T-cell (primary cell): ENCODE data around the gene ABITRAM. TPM values are rescaled to one million over a fixed set of nuclear protein-coding genes. Genes with fewer than 3 reads are reported as not detected.
"Not testable (repeated sequence)": the region's sequence is repeated elsewhere in the genome, so short reads cannot be mapped to it uniquely, and the experiment has no call there.

Experiments
- ATAC-seq, 4 experiments: fragments of 200-7000 bp in 3 of 4; fragments of 150-1000 bp in 1 of 4; cut with Tn5 transposase; replicated peaks in 1 of 4; 1 replicate in 3 of 4; 2 replicates in 1 of 4; pipeline ENCODE4 v1.10.0; 2021; ENCODE audit warnings: moderate library complexity in 3 of 4, mild to moderate bottlenecking in 2 of 4, moderate number of reproducible peaks in 1 of 4
- CTCF ChIA-PET, 2 donors: fragments of 300-600 bp; sonication (Branson Sonifier 250); formaldehyde crosslinking; loops; one replicate each; lab custom pipeline; 2022; ENCODE audit warnings: antibody characterized with exemption in 2 of 2; lab: Charles Lee
- POLR2A ChIA-PET, 2 donors: fragments of 300-600 bp; sonication (Branson Sonifier 250); formaldehyde crosslinking; loops; one replicate each; lab custom pipeline; 2022; ENCODE audit warnings: antibody characterized with exemption in 2 of 2; lab: Charles Lee
- DNase-seq, 35 experiments: peaks; one replicate each; pipeline versions ENCODE4 v3.0.0 to v3.0.0-alpha.2; 2013 to 2023
- H3K27ac ChIP-seq: one replicate; pipeline ENCODE4 v1.5.1; 2013; ENCODE audit warnings: low read length
- H3K27me3 ChIP-seq, 2 experiments: replicated peaks in 1 of 2; 1 replicate in 1 of 2; 2 replicates in 1 of 2; pipeline versions ENCODE4 v1.6.1 to v1.7.0; 2013; ENCODE audit warnings: low read length in 1 of 2, mixed read lengths in 1 of 2; ENCODE audit not compliant: control insufficient read depth in 2 of 2, insufficient read depth in 2 of 2; ENCODE audit errors: extremely low read depth in 1 of 2
- H3K36me3 ChIP-seq, 2 donors: 1 replicate in 1 of 2; 2 replicates in 1 of 2; pipeline versions ENCODE4 v1.6.1 to v1.7.0; 2013; ENCODE audit warnings: low read length in 1 of 2; ENCODE audit not compliant: control insufficient read depth in 2 of 2, insufficient read depth in 1 of 2; ENCODE audit errors: extremely low read depth in 1 of 2
- H3K4me1 ChIP-seq, 2 experiments: 1 replicate in 1 of 2; 2 replicates in 1 of 2; pipeline versions ENCODE4 v1.6.1 to v1.7.0; 2013; ENCODE audit warnings: low read length in 2 of 2, mixed read lengths in 1 of 2; ENCODE audit not compliant: insufficient read depth in 2 of 2, control insufficient read depth in 1 of 2; ENCODE audit errors: extremely low read depth in 1 of 2
- H3K4me3 ChIP-seq, 2 donors: 1 replicate in 1 of 2; 2 replicates in 1 of 2; pipeline versions ENCODE4 v1.5.1 to v1.7.0; 2013; ENCODE audit warnings: mild to moderate bottlenecking in 2 of 2, low read length in 1 of 2, moderate library complexity in 1 of 2; ENCODE audit not compliant: control insufficient read depth in 1 of 2; ENCODE audit errors: extremely low read depth in 1 of 2
- H3K9me3 ChIP-seq: 2 replicates; pipeline ENCODE4 v1.7.0; 2013
- H3K27ac Mint-ChIP-seq, 2 donors: one replicate each; pipeline ENCODE4 v1.8.0; 2020 to 2021; ENCODE audit warnings: mild to moderate bottlenecking in 2 of 2, mixed read lengths in 2 of 2
- H3K27me3 Mint-ChIP-seq, 2 donors: one replicate each; pipeline ENCODE4 v1.8.0; 2021 to 2022; ENCODE audit warnings: mixed read lengths in 2 of 2
- H3K36me3 Mint-ChIP-seq: one replicate; pipeline ENCODE4 v1.8.0; 2021; ENCODE audit warnings: mixed read lengths
- H3K4me1 Mint-ChIP-seq, 3 donors: one replicate each; pipeline ENCODE4 v1.8.0; 2020 to 2022; ENCODE audit warnings: mixed read lengths in 3 of 3, mild to moderate bottlenecking in 1 of 3
- H3K4me3 Mint-ChIP-seq, 3 donors: one replicate each; pipeline ENCODE4 v1.8.0; 2020 to 2022; ENCODE audit warnings: mild to moderate bottlenecking in 3 of 3, mixed read lengths in 3 of 3, moderate library complexity in 3 of 3
- H3K9me3 Mint-ChIP-seq, 3 donors: one replicate each; pipeline ENCODE4 v1.8.0; 2020 to 2022; ENCODE audit warnings: mixed read lengths in 3 of 3
- WGBS: methylation state at CpG from one replicate; pipeline ENCODE4 v1.1.5; 2013; ENCODE audit warnings: missing lambda C conversion rate; ENCODE audit not compliant: insufficient coverage; 5-methylcytosine and 5-hydroxymethylcytosine counted together
- total RNA-seq, 35 experiments: library from RNA in 6 of 35; stranded (reverse) in 6 of 35; fragments of 120-200 nt in 1 of 35; gene quantifications; one replicate each; pipeline versions ENCODE4 v1.2.1 to v1.2.4 and lab custom pipeline; 2013 to 2026

The ABITRAM gene
- total RNA-seq = 1 to 10 TPM; 8.4 to 9.7 (median 8.9) TPM
- total RNA-seq (2013) = 8.8 TPM
- total RNA-seq (lab: John Stamatoyannopoulos, UW) = 9.3 to 24.5 (median 14.1) reads per million in 29 experiments

- Mint-ChIP-seq H3K27me3 (no peaks in the 10 kb centered on the region), H3K4me3 (peak within 1 kb of the TSS; percentile 97 to 99 (median 98)), H3K4me1 (peaks cover 40 to 48% (median 44%) of the 10 kb centered on the region in 3 donors), H3K9me3 (no peaks in the 10 kb centered on the region), H3K36me3 (peaks cover 12% of the 10 kb centered on the region), H3K27ac (peak within 1 kb of the TSS; percentile 95 to 96)
- ChIA-PET POLR2A (interaction anchor here (0.5 to 0.6 kb wide), 2 partner anchors 11 to 108 kb away, joined by 3 read pairs; no protein-coding TSS in a partner anchor), CTCF (interaction anchor here in 1 of 2 donors (0.6 to 0.7 kb wide), 2 partner anchors 16 to 35 kb away, joined by 3 read pairs; no protein-coding TSS in a partner anchor)
- peaks cover 10 to 26% of the 10 kb centered on the region in 2 experiments for H3K4me1 ChIP-seq
- no peaks in the 10 kb centered on the region for H3K27me3 ChIP-seq
- ATAC-seq (peak; percentile 85 to 90 (median 88)), DNase-seq (peak in 31 of 35 experiments; percentile 60 to 93 (median 72))
- no peaks in the 10 kb centered on the region for H3K9me3 ChIP-seq
- H3K36me3 ChIP-seq = peaks cover 0 to 5% of the 10 kb centered on the region in 2 donors
- peak within 1 kb of the TSS; percentile 97 to 98 for H3K4me3 ChIP-seq
- H3K27ac ChIP-seq = peak within 1 kb of the TSS; percentile 87
- under 1% methylated on average over 45 of the region's 47 CpGs for WGBS
These were observed at the start of gene ABITRAM for GRCh38 chr9:108934323-108934893. Gene ABITRAM, plus strand, starts transcription at chr9:108934400. Its CDS starts 87 bp downstream, at chr9:108934487.

GRCh38 chr9:108884701-108885100, 49.5 kb upstream of the ABITRAM start:
- Histone ChIP-seq H3K9me3 (no peaks in the 10 kb centered on the region), H3K36me3 (peaks cover 0 to 69% of the 10 kb centered on the region in 2 donors), H3K4me3 (no peak overlapping the region), H3K4me1 (no peaks in the 10 kb centered on the region), H3K27ac (no peak overlapping the region), H3K27me3 (no peaks in the 10 kb centered on the region)
- no peak overlapping the region for H3K4me3 Mint-ChIP-seq
- WGBS = no CpG with 5 or more reads among the region's 3 CpGs
- ChIA-PET POLR2A (interaction anchor here in 1 of 2 donors (0.5 kb wide), 1 partner anchor 193 kb away, joined by 3 read pairs; no protein-coding TSS in a partner anchor), CTCF (no interaction called here)
- no peaks in the 10 kb centered on the region for H3K9me3 Mint-ChIP-seq
- no peaks in the 10 kb centered on the region for H3K27me3 Mint-ChIP-seq
- H3K4me1 Mint-ChIP-seq = peaks cover 0 to 8% (median 4%) of the 10 kb centered on the region in 3 donors
- no peak overlapping the region for H3K27ac Mint-ChIP-seq
- H3K36me3 Mint-ChIP-seq = peaks cover 47% of the 10 kb centered on the region
- DNase-seq (no peak), ATAC-seq (no peak)

GRCh38 chr9:108885643-108886348, 48.4 kb upstream of the ABITRAM start:
- Histone ChIP-seq H3K4me3 (no peak overlapping the region), H3K27ac (no peak overlapping the region), H3K36me3 (peaks cover 4 to 72% of the 10 kb centered on the region in 2 donors), H3K9me3 (no peaks in the 10 kb centered on the region), H3K27me3 (no peaks in the 10 kb centered on the region), H3K4me1 (no peaks in the 10 kb centered on the region)
- DNase-seq (peak in 1 of 35 experiments; percentile 2), ATAC-seq (no peak)
- H3K36me3 Mint-ChIP-seq = peaks cover 46% of the 10 kb centered on the region
- WGBS = no CpG with 5 or more reads among the region's 1 CpG
- H3K4me3 Mint-ChIP-seq = no peak overlapping the region
- H3K27me3 Mint-ChIP-seq = no peaks in the 10 kb centered on the region
- POLR2A ChIA-PET = no interaction called here
- peaks cover 0 to 8% (median 4%) of the 10 kb centered on the region in 3 donors for H3K4me1 Mint-ChIP-seq
- CTCF ChIA-PET = interaction anchor here in 1 of 2 donors (0.6 kb wide), 1 partner anchor 24 kb away, joined by 3 read pairs; no protein-coding TSS in a partner anchor
- no peaks in the 10 kb centered on the region for H3K9me3 Mint-ChIP-seq
- H3K27ac Mint-ChIP-seq = no peak overlapping the region

- H3K9me3 Mint-ChIP-seq, H3K4me1 ChIP-seq, H3K27ac Mint-ChIP-seq, H3K4me1 Mint-ChIP-seq, DNase-seq, H3K4me3 Mint-ChIP-seq, H3K27ac ChIP-seq, POLR2A ChIA-PET, H3K27me3 ChIP-seq, H3K9me3 ChIP-seq, H3K27me3 Mint-ChIP-seq, ATAC-seq, H3K4me3 ChIP-seq: not testable (repeated sequence)
- peaks cover 51% of the 10 kb centered on the region for H3K36me3 Mint-ChIP-seq
- no CpG with 5 or more reads among the region's 3 CpGs for WGBS
- CTCF ChIA-PET = interaction anchor here in 1 of 2 donors (0.7 kb wide), 1 partner anchor 554 kb away, joined by 3 read pairs; no protein-coding TSS in a partner anchor
- H3K36me3 ChIP-seq = peaks cover 4 to 74% of the 10 kb centered on the region in 2 donors
These were observed 47.5 kb upstream of the ABITRAM start for GRCh38 chr9:108886594-108887271.

- no peak overlapping the region for H3K4me3 ChIP-seq
- 90% methylated on average over 2 of the region's 4 CpGs for WGBS
- DNase-seq = peak in 1 of 35 experiments; percentile 14
- Mint-ChIP-seq H3K36me3 (peaks cover 70% of the 10 kb centered on the region), H3K27me3 (no peaks in the 10 kb centered on the region), H3K27ac (no peak overlapping the region), H3K4me3 (no peak overlapping the region), H3K4me1 (peaks cover 0 to 8% (median 4%) of the 10 kb centered on the region in 3 donors), H3K9me3 (no peaks in the 10 kb centered on the region)
- H3K9me3 ChIP-seq = no peaks in the 10 kb centered on the region
- no peaks in the 10 kb centered on the region for H3K27me3 ChIP-seq
- ATAC-seq = no peak
- peaks cover 6 to 88% of the 10 kb centered on the region in 2 donors for H3K36me3 ChIP-seq
- CTCF ChIA-PET = interaction anchor here in 1 of 2 donors (1.3 kb wide), 1 partner anchor 64 kb away, joined by 8 read pairs; no protein-coding TSS in a partner anchor
- POLR2A ChIA-PET = no interaction called here
- H3K27ac ChIP-seq = no peak overlapping the region
- H3K4me1 ChIP-seq = no peaks in the 10 kb centered on the region
These were observed 44.5 kb upstream of the ABITRAM start for GRCh38 chr9:108889649-108890067.
